Endodermal cell (in vitro differentiated cells): Measurements from ENCODE around the gene ZFAND2B. TPM values are rescaled to one million over a fixed set of nuclear protein-coding genes. Genes with fewer than 3 reads are reported as not detected.
A peak's percentile ranks its signal among the peaks of the same experiment; 100 is the strongest.

Experiments
- DNase-seq: peaks from one replicate; pipeline ENCODE4 v3.0.0-alpha.2; 2017
- H3K27ac ChIP-seq: 2 replicates; pipeline ENCODE4 v1.5.1; 2013; ENCODE audit warnings: mild to moderate bottlenecking, low read depth, low read length, moderate library complexity
- H3K27me3 ChIP-seq: 2 replicates; pipeline ENCODE4 v1.6.1; 2013; ENCODE audit warnings: mild to moderate bottlenecking, low read length, moderate library complexity; ENCODE audit not compliant: insufficient read depth, control insufficient read depth, poor library complexity, severe bottlenecking
- H3K36me3 ChIP-seq: 2 replicates; pipeline ENCODE4 v1.7.0; 2013; ENCODE audit warnings: mild to moderate bottlenecking, low read length, moderate library complexity; ENCODE audit not compliant: control insufficient read depth, insufficient read depth
- H3K4me1 ChIP-seq: one replicate; pipeline ENCODE4 v1.7.0; 2013; ENCODE audit warnings: low read length; ENCODE audit not compliant: control insufficient read depth, insufficient read depth
- H3K4me3 ChIP-seq: 2 replicates; pipeline ENCODE4 v1.5.1; 2013; ENCODE audit warnings: mild to moderate bottlenecking, low read length, moderate library complexity
- H3K9ac ChIP-seq: 2 replicates; pipeline ENCODE4 v1.6.1; 2013; ENCODE audit warnings: mild to moderate bottlenecking, low read length, moderate library complexity; ENCODE audit not compliant: poor library complexity, severe bottlenecking; ENCODE audit errors: extremely low read depth
- H3K9me3 ChIP-seq: 2 replicates; pipeline ENCODE4 v1.6.1; 2013; ENCODE audit warnings: mild to moderate bottlenecking, low read length, moderate library complexity; ENCODE audit not compliant: control insufficient read depth
- H3K27ac Mint-ChIP-seq: 2 replicates; pipeline ENCODE4 v1.8.0; 2020; ENCODE audit warnings: mixed read lengths
- H3K27me3 Mint-ChIP-seq: 2 replicates; pipeline ENCODE4 v1.8.0; 2021; ENCODE audit warnings: mild to moderate bottlenecking, mixed read lengths; ENCODE audit not compliant: insufficient read depth
- H3K36me3 Mint-ChIP-seq: 2 replicates; pipeline ENCODE4 v1.8.0; 2020; ENCODE audit warnings: low read depth, mixed read lengths
- H3K4me1 Mint-ChIP-seq: 2 replicates; pipeline ENCODE4 v1.8.0; 2020; ENCODE audit warnings: mixed read lengths
- H3K4me3 Mint-ChIP-seq: 2 replicates; pipeline ENCODE4 v1.8.0; 2020; ENCODE audit warnings: mild to moderate bottlenecking, moderate library complexity, mixed read lengths
- H3K9me3 Mint-ChIP-seq: 2 replicates; pipeline ENCODE4 v1.8.0; 2020; ENCODE audit warnings: mild to moderate bottlenecking, mixed read lengths
- CTCF ChIP-seq: fragments of 200-600 bp; sonication (generic); conservative IDR thresholded peaks from 2 replicates; pipeline ENCODE4 v1.5.0; 2021; ENCODE audit warnings: antibody characterized with exemption, mild to moderate bottlenecking
- WGBS, 2 experiments: methylation state at CpG; one replicate each; pipeline versions ENCODE4 v1.1.5 to v1.1.7; 2013; ENCODE audit warnings: missing lambda C conversion rate in 2 of 2, mixed read lengths in 1 of 2; ENCODE audit not compliant: insufficient coverage in 1 of 2, insufficient read length in 1 of 2; 5-methylcytosine and 5-hydroxymethylcytosine counted together
- total RNA-seq, 2 donors: library from RNA; stranded (reverse); fragmentation: NEBNext Ultra II Directional in 1 of 2; extraction: Animal tissue kit (Norgen Biotek cat#: 25700) in 1 of 2; gene quantifications; 2 replicates in 1 of 2; 3 replicates in 1 of 2; pipeline ENCODE4 v1.2.1, GENCODE V29; 2021

Gene ZFAND2B
- total RNA-seq, 2 donors from 2014 or later, result 21.7 to 22.5 TPM

- TF ChIP-seq CTCF, result no peak
- Mint-ChIP-seq H3K4me3 (peak overlapping the region; percentile 97), H3K27me3 (no peaks in the 10 kb centered on the region), H3K36me3 (peaks cover 42% of the 10 kb centered on the region), H3K4me1 (peaks cover 9% of the 10 kb centered on the region), H3K27ac (peak overlapping the region; percentile 98), H3K9me3 (no peaks in the 10 kb centered on the region)
- Histone ChIP-seq H3K9me3 (no peaks in the 10 kb centered on the region), H3K27me3 (no peaks in the 10 kb centered on the region), H3K27ac (peak overlapping the region; percentile 87), H3K36me3 (peaks cover 50% of the 10 kb centered on the region), H3K4me1 (peaks cover 2% of the 10 kb centered on the region), H3K4me3 (peak overlapping the region; percentile 98), H3K9ac (peak overlapping the region; percentile 84)
- WGBS, 2 experiments, result 1 to 2% methylated on average over 20 to 24 of the region's 24 CpGs
- DNase-seq, result peak; percentile 81
Observed at GRCh38 chr2:219230059-219230540, 23.5 kb downstream of the ZFAND2B start.

- Histone ChIP-seq H3K36me3 (peaks cover 67% of the 10 kb centered on the region), H3K27ac (no peak overlapping the region), H3K9me3 (no peaks in the 10 kb centered on the region), H3K4me1 (no peaks in the 10 kb centered on the region), H3K27me3 (no peaks in the 10 kb centered on the region), H3K4me3 (no peak overlapping the region), H3K9ac (no peak overlapping the region)
- Mint-ChIP-seq H3K4me1 (peaks cover 3% of the 10 kb centered on the region), H3K9me3 (no peaks in the 10 kb centered on the region), H3K36me3 (peaks cover 56% of the 10 kb centered on the region), H3K4me3 (no peak overlapping the region), H3K27ac (no peak overlapping the region), H3K27me3 (no peaks in the 10 kb centered on the region)
- TF ChIP-seq CTCF, result no peak
- no peak for DNase-seq
- WGBS, 2 experiments, result 95 to 100% methylated on average over 1 to 3 of the region's 3 CpGs
Observed at GRCh38 chr2:219234331-219234730, 27.7 kb downstream of the ZFAND2B start.

GRCh38 chr2:219243291-219243761 is 36.7 kb downstream of the ZFAND2B start:
- H3K27ac Mint-ChIP-seq, result no peak overlapping the region

More at GRCh38 chr2:219243291-219243761, 36.7 kb downstream of the ZFAND2B start:
- Histone ChIP-seq H3K36me3 (peaks cover 14% of the 10 kb centered on the region), H3K4me1 (peaks cover 3% of the 10 kb centered on the region), H3K27ac (no peak overlapping the region), H3K4me3 (no peak overlapping the region), H3K9ac (no peak overlapping the region), H3K27me3 (no peaks in the 10 kb centered on the region), H3K9me3 (no peaks in the 10 kb centered on the region)
- no peak for TF ChIP-seq CTCF
- H3K9me3 Mint-ChIP-seq, result no peaks in the 10 kb centered on the region
- H3K4me3 Mint-ChIP-seq, result no peak overlapping the region
- no peak for DNase-seq
- peaks cover 5% of the 10 kb centered on the region for H3K36me3 Mint-ChIP-seq
- peaks cover 7% of the 10 kb centered on the region for H3K4me1 Mint-ChIP-seq
- WGBS, 2 experiments, result 95 to 98% methylated on average over 27 to 28 of the region's 28 CpGs
- H3K27me3 Mint-ChIP-seq, result no peaks in the 10 kb centered on the region
